Small intestine (tissue), 7 donors: ENCODE measurements around the gene SESN2. TPM values are rescaled to one million over a fixed set of nuclear protein-coding genes. Genes with fewer than 3 reads are reported as not detected.
A peak's percentile ranks its signal among the peaks of the same experiment; 100 is the strongest.

Experiments used
- DNase-seq, 2 donors: peaks; one replicate each; pipeline versions ENCODE4 v3.0.0 to v3.0.0-alpha.2; 2013
- FAIRE-seq: peaks from 2 replicates; lab custom pipeline; 2012; peaks lifted over from hg19 to GRCh38; lab: Jason Lieb, UNC
- H3K27ac ChIP-seq, 3 donors: one replicate each; pipeline ENCODE4 v1.5.1; 2013; ENCODE audit warnings: low read length in 2 of 3, mild to moderate bottlenecking in 2 of 3, control low read depth in 1 of 3, inconsistent platforms in 1 of 3, low read depth in 1 of 3, moderate library complexity in 1 of 3
- H3K27me3 ChIP-seq, 3 donors: one replicate each; pipeline ENCODE4 v1.6.1; 2013; ENCODE audit warnings: low read length in 3 of 3, inconsistent platforms in 1 of 3; ENCODE audit not compliant: control insufficient read depth in 3 of 3, insufficient read depth in 3 of 3
- H3K36me3 ChIP-seq, 3 donors: one replicate each; pipeline ENCODE4 v1.6.1; 2013; ENCODE audit warnings: low read length in 3 of 3, inconsistent platforms in 1 of 3, low read depth in 1 of 3, mild to moderate bottlenecking in 1 of 3, moderate library complexity in 1 of 3; ENCODE audit not compliant: control insufficient read depth in 3 of 3, insufficient read depth in 2 of 3
- H3K4me1 ChIP-seq, 3 donors: one replicate each; pipeline ENCODE4 v1.6.1; 2013; ENCODE audit warnings: low read length in 2 of 3, inconsistent platforms in 1 of 3, low read depth in 1 of 3, mild to moderate bottlenecking in 1 of 3, moderate library complexity in 1 of 3; ENCODE audit not compliant: control insufficient read depth in 3 of 3, insufficient read depth in 2 of 3
- H3K4me3 ChIP-seq, 3 donors: one replicate each; pipeline ENCODE4 v1.5.1; 2013; ENCODE audit warnings: low read length in 3 of 3, control low read depth in 1 of 3, inconsistent platforms in 1 of 3, low read depth in 1 of 3, mild to moderate bottlenecking in 1 of 3, moderate library complexity in 1 of 3
- H3K9me3 ChIP-seq, 2 donors: one replicate each; pipeline ENCODE4 v1.6.1; 2013; ENCODE audit warnings: low read depth in 1 of 2, low read length in 1 of 2; ENCODE audit not compliant: control insufficient read depth in 2 of 2, insufficient read depth in 1 of 2
- WGBS, 3 donors: extraction: QIAGEN DNeasy Blood & Tissue Kit; methylation state at CpG; one replicate each; pipeline ENCODE4 v1.1.7; 2013; 5-methylcytosine and 5-hydroxymethylcytosine counted together
- polyA plus RNA-seq, 4 donors: library from polyadenylated mRNA; stranded (reverse) in 3 of 4; unstranded in 1 of 4; fragments of 200-250 nt in 3 of 4; fragments of 120-200 nt in 1 of 4; gene quantifications; one replicate each; pipeline versions ENCODE4 v1.2.1 to v1.2.3, GENCODE V29; 2013
- donor health status: healthy with polysubstance abuse.
- donor health status: control.
- donor health status: control.
- donor health status: Bipolar disorder and iron deficiency.
- donor health status: healthy.

The SESN2 gene
- polyA plus RNA-seq, 4 donors: 16.8 to 42.1 (median 30.4) TPM

DNA sequence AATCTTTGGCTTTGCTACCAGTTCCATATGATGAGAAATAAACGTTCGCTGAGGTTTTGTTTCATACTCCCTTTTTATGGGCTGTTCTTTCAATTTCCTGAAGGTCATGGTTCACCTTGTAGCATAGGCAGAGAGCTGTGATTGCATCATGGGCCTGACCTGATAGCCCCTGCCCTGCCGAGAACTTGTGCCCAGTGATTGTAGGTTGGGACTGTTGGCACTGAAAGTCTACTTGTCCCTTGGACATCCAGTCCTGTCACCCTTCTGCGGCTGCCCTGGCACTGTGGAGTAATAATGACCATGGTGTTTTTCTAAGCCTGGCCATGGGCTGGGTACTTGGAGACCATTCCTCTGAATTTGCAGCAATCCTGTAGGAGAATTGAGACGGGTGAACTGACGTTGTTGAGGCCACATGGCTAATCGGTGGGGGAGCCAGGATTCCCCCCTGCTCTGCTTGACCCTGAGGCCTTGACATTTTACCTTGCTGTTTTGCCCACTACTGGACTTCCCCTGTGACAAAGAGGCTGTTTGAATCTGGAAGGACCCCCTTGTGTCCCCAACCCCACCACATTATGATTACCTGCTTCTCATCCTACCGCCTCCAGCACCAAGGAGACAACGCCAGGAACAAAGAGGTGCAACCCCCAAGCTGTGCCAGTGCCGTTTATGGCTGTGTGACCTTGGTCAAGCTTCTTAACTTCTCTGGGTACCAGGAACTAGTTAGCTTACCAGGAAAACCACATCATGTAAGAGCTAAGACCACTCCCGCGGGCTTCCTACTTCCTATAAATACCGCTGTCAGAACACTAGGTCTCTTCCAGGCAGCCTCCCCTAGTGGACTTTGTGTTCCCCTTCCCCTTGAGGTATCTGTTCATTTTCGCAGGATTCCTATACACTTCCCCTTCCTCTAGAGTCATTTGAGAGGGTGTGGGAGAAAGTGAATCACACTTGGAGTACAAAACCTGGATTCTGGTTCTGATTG lies 23.4 kb downstream of the SESN2 start:
- WGBS, 3 donors: 67 to 76% (median 75%) methylated on average over 14 of the region's 14 CpGs
- no peaks in the 10 kb centered on the region for H3K27me3 ChIP-seq
- peak overlapping the region; percentile 45 to 57 (median 47) for H3K27ac ChIP-seq
- DNase-seq: peak; percentile 47 to 64
- no peak overlapping the region for H3K4me3 ChIP-seq
- H3K36me3 ChIP-seq: peaks cover 4 to 52% (median 11%) of the 10 kb centered on the region in 3 donors
- no peaks in the 10 kb centered on the region for H3K9me3 ChIP-seq
- FAIRE-seq: no peak
- H3K4me1 ChIP-seq: peaks cover 3 to 14% (median 6%) of the 10 kb centered on the region in 3 donors

DNA sequence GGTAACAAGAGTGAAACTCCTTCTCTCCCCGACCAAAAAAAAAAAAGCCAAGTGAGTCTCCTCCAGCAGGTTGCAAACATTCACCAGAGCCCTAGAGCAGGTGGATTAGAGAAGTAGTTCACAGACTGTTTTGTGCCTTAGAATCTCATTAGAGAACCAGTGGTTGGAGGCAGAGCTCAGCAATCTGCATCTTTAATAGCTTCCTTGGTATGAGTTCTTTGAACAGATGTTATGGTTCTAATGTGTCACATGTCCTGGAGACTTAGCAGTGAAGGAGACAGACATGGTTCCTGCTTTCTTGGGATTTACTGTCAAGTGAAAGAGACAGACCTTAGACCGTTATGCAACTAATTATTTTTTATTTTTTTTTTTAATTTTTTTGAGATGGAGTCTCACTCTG lies 26.8 kb downstream of the SESN2 start:
- Histone ChIP-seq H3K27ac (no peak overlapping the region), H3K4me3 (no peak overlapping the region), H3K9me3 (no peaks in the 10 kb centered on the region), H3K36me3 (peaks cover 0 to 20% (median under 1%) of the 10 kb centered on the region in 3 donors), H3K4me1 (peaks cover 3 to 32% (median 6%) of the 10 kb centered on the region in 3 donors), H3K27me3 (no peaks in the 10 kb centered on the region)
- DNase-seq (no peak), FAIRE-seq (no peak)
- WGBS, 3 donors: 37 to 46% (median 39%) methylated on average over 2 of the region's 2 CpGs

DNA sequence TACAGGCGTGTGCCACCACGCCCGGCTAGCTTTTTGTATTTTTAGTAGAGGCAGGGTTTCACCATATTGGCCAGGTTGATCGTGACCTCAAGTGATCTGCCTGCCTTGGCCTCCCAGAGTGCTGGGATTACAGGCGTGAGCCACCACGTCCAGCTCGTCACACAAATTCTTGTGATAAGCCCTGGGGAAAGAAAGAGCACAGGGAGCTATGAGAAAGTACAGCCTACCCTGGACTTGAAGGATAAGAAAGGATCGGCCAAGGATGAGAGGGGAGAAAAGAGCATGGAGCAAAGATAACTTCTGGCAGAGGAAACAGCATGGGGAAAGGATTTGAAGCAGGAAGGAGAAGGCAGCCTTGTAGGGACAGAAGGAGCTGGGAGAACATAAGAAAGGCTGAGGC lies 29.2 kb downstream of the SESN2 start:
- DNase-seq (no peak), FAIRE-seq (no peak)
- no peaks in the 10 kb centered on the region for H3K27me3 ChIP-seq
- H3K4me3 ChIP-seq: no peak overlapping the region
- no peaks in the 10 kb centered on the region for H3K9me3 ChIP-seq
- WGBS, 3 donors: 81 to 85% (median 83%) methylated on average over 8 of the region's 8 CpGs
- H3K36me3 ChIP-seq: peaks cover 0 to 1% (median 0%) of the 10 kb centered on the region in 3 donors
- H3K4me1 ChIP-seq: peaks cover 0 to 25% (median 0%) of the 10 kb centered on the region in 3 donors
- no peak overlapping the region for H3K27ac ChIP-seq

DNA sequence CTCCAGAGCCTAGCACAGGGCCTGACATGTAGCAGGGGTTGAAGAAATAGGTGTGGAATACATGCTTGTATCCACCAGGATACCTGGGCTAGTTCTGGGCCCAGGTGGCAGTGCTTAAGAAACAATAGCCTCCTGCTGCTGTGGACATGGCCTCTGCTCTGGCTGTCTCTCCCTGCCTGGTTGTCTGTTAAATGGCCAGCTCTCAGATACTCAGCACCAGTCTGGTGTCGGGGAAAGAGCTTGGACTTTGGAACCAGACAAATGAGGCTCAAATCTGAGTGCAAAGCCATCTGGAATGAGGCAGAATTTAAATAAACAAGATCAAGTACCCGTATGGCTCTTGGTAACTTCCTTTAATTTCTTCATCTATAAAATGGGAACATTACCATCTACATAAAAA lies 31.5 kb downstream of the SESN2 start:
- Histone ChIP-seq H3K27ac (peak overlapping the region in 2 of 3 donors; percentile 57 to 78), H3K9me3 (peaks cover 0 to 2% of the 10 kb centered on the region in 2 donors), H3K4me3 (no peak overlapping the region), H3K27me3 (no peaks in the 10 kb centered on the region), H3K4me1 (peaks cover 0 to 30% (median 0%) of the 10 kb centered on the region in 3 donors), H3K36me3 (no peaks in the 10 kb centered on the region)
- 19 to 41% (median 33%) methylated on average over 2 of the region's 2 CpGs for WGBS, 3 donors
- FAIRE-seq (no peak), DNase-seq (peak; percentile 82 to 86)

DNA sequence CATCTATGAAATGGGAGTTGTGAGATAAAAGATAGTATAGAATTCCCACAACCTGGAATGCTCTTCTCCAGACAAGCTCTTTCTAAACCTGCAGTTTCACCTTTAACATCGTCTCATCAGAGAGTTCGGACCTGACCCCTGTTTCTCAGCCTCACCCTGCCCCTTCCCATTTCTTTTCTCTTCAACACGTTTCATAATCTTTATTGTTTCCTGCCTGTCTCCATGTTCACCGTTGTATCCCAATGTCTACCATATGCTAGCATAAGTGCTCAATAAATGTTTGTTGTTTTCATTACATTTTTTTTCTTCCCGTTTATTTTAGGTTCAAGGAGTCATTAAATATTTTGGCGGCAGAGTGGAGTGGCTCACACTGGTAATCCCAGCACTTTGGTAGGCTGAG lies 32.4 kb downstream of the SESN2 start:
- DNase-seq (peak in 1 of 2 donors; percentile 12), FAIRE-seq (no peak)
- Histone ChIP-seq H3K4me1 (peaks cover 0 to 39% (median 0%) of the 10 kb centered on the region in 3 donors), H3K4me3 (no peak overlapping the region), H3K27ac (peak overlapping the region in 1 of 3 donors; percentile 2), H3K9me3 (peaks cover 0 to 3% of the 10 kb centered on the region in 2 donors), H3K27me3 (no peaks in the 10 kb centered on the region), H3K36me3 (no peaks in the 10 kb centered on the region)
- 58 to 66% (median 66%) methylated on average over 6 of the region's 6 CpGs for whole genome bisulfite sequencing, 3 donors

DNA sequence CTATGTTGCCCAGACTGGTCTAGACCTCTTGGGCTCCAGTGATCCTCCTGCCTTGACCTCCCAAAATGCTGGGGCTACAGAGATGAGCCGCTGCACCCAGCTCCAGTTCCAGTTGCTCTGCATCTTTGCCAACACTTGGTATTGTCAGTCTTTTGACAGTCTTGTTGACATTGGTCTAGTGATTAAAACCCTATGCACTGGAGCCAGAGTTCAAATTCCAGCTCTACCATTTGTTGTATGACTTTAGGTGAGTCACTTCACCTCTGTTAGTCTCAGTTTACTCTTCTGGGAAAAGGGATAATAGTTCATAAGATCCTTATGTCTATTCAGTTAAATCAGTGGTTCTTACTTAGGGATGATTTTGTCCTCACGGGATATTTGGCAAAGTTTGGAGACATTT lies 36.6 kb downstream of the SESN2 start:
- Histone ChIP-seq H3K4me3 (no peak overlapping the region), H3K27ac (peak overlapping the region in 2 of 3 donors; percentile 34 to 86), H3K4me1 (peaks cover 0 to 35% (median 0%) of the 10 kb centered on the region in 3 donors), H3K27me3 (no peaks in the 10 kb centered on the region), H3K36me3 (no peaks in the 10 kb centered on the region), H3K9me3 (peaks cover 0 to 3% of the 10 kb centered on the region in 2 donors)
- WGBS, 3 donors: 87 to 94% (median 90%) methylated on average over 2 of the region's 2 CpGs
- DNase-seq: peak; percentile 12 to 64
- FAIRE-seq: no peak

DNA sequence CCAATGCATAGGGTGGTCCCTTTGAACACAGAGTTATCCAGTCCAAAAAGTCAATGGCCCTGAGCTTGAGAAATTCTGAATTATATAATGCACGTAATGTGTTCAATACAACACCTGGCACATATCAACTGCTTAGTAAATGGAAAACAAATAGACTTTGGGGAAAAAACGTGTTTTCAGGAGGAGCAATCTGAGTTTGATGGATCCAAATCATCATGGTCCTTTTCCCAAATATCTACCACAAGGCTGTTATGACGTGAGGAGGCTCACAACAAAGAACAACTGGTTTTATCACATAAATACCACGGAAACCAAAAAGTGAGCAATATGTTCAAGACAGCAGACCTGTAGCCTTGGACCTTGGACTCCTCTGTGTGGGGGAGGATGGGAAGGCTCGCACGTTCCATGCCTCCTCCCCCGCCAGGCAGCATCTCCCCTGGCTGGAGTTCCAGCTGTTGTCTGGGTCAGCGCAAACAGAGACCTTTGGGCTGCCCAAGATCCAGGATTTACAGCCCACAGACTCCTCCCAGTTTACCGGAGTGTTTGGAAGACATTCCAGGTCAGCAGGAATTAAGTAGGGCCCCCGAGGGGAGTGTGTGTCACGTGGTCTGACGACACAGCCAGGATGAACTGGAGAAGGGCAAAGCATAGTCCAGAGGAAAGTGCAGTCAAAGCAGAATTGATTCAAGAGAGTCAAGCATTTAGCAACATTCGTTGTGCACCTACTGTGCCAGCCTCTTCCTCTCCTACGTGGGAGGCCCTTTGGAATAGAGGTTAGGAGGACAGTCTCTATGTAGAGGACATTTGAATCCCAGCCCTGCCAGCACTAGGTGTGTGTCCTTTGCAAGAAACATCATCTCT lies 37.3 kb downstream of the SESN2 start:
- DNase-seq (peak; percentile 97 to 98), FAIRE-seq (no peak)
- H3K4me3 ChIP-seq: no peak overlapping the region
- H3K36me3 ChIP-seq: no peaks in the 10 kb centered on the region
- H3K27ac ChIP-seq: peak overlapping the region; percentile 34 to 86 (median 71)
- H3K4me1 ChIP-seq: peaks cover 0 to 28% (median 0%) of the 10 kb centered on the region in 3 donors
- no peaks in the 10 kb centered on the region for H3K27me3 ChIP-seq
- H3K9me3 ChIP-seq: peaks cover 0 to 3% of the 10 kb centered on the region in 2 donors
- WGBS, 3 donors: 8 to 30% (median 23%) methylated on average over 14 of the region's 14 CpGs

DNA sequence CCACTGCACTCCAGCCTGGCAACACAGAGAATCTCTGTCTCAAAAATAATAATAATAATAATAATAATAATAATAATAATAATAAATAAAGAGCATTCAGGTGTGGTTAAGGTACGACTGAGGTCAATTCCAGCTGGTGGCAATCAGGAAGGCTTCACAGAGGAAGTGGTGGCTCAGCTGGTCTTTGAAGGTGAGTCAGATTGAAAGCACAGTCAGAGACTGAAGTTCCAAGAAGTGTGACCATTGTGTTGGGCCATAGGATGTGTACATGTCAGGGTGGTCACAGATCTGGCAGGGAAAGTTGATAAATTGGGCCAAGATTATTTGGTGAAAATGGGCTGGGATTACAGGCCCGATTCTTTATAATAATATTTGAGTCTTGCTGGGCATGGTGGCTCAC lies 38.5 kb downstream of the SESN2 start:
- Histone ChIP-seq H3K4me1 (peaks cover 0 to 26% (median 0%) of the 10 kb centered on the region in 3 donors), H3K36me3 (no peaks in the 10 kb centered on the region), H3K27me3 (no peaks in the 10 kb centered on the region), H3K4me3 (no peak overlapping the region), H3K9me3 (peaks cover 0 to 3% of the 10 kb centered on the region in 2 donors), H3K27ac (peak overlapping the region in 1 of 3 donors; percentile 86)
- WGBS, 3 donors: 75 to 93% (median 76%) methylated on average over 2 of the region's 2 CpGs
- no peak for FAIRE-seq
- no peak for DNase-seq
